Upper lobe of left lung (tissue), 6 donors: ENCODE measurements around the gene MRPL2. TPM values are rescaled to one million over a fixed set of nuclear protein-coding genes. Genes with fewer than 3 reads are reported as not detected.
A peak's percentile ranks its signal among the peaks of the same experiment; 100 is the strongest.

Experiments used
- ATAC-seq, 2 donors: fragments of 200-7000 bp; cut with Tn5 transposase; one replicate each; pipeline ENCODE4 v1.9.1; 2022; ENCODE audit warnings: mild to moderate bottlenecking in 2 of 2, moderate library complexity in 2 of 2; ENCODE audit not compliant: low FRiP score in 2 of 2
- DNase-seq, 2 donors: peaks; one replicate each; pipeline ENCODE4 v3.0.0-alpha.2; 2019 to 2020
- H3K27ac ChIP-seq, 4 donors: fragments of 200-600 bp; sonication (generic); one replicate each; pipeline ENCODE4 v1.5.1; 2016 to 2019
- H3K27me3 ChIP-seq, 4 donors: fragments of 200-600 bp; sonication (generic); one replicate each; pipeline ENCODE4 v1.5.1; 2017 to 2019
- H3K36me3 ChIP-seq, 4 donors: fragments of 200-600 bp; sonication (generic); one replicate each; pipeline ENCODE4 v1.5.1; 2016 to 2019
- H3K4me1 ChIP-seq, 4 donors: fragments of 200-600 bp; sonication (generic); one replicate each; pipeline ENCODE4 v1.5.1; 2018 to 2019
- H3K4me3 ChIP-seq, 4 donors: fragments of 200-600 bp; sonication (generic); one replicate each; pipeline ENCODE4 v1.5.1; 2017 to 2019; ENCODE audit warnings: mild to moderate bottlenecking in 2 of 4, moderate library complexity in 1 of 4
- H3K9me3 ChIP-seq, 4 donors: fragments of 200-600 bp; sonication (generic); one replicate each; pipeline ENCODE4 v1.5.1; 2018 to 2019
- EP300 ChIP-seq, 4 donors: sonication (generic); formaldehyde crosslinking; IDR thresholded peaks; one replicate each; pipeline ENCODE4 v1.5.1; 2017; ENCODE audit warnings: antibody characterized with exemption in 4 of 4, control low read depth in 2 of 4
- POLR2A ChIP-seq, 4 donors: fragments of 450-650 bp; IDR thresholded peaks; one replicate each; pipeline ENCODE4 v1.5.1; 2016 to 2017; ENCODE audit warnings: antibody characterized with exemption in 4 of 4, mild to moderate bottlenecking in 2 of 4
- POLR2AphosphoS5 ChIP-seq, 2 donors: sonication (generic); formaldehyde crosslinking; IDR thresholded peaks; one replicate each; pipeline ENCODE4 v1.5.1; 2017; ENCODE audit warnings: antibody characterized with exemption in 2 of 2
- WGBS, 2 donors: methylation state at CpG; one replicate each; pipeline ENCODE4 v1.1.5; 2017 to 2018; 5-methylcytosine and 5-hydroxymethylcytosine counted together
- total RNA-seq, 6 donors: library from RNA; depleted of rRNA in 4 of 6; stranded (reverse); fragments of >200 nt in 4 of 6; gene quantifications; one replicate each; pipeline versions ENCODE4 v1.1.0 to v1.2.1, GENCODE V29; 2016 to 2021
- TF ChIP-seq, protein P1 (sequence below), 6 experiments: fragments of 450-650 bp in 4 of 6; fragments of 200-600 bp in 2 of 6; sonication (generic) in 2 of 6; IDR thresholded peaks; one replicate each; pipeline ENCODE4 v1.5.1; 2016 to 2019; ENCODE audit warnings: antibody characterized with exemption in 6 of 6
- donor health status: DM: no; HTN: no; CAD: no; lungs with moderate emphysema.
- donor health status: DM: no; HTN: yes; CAD: no; lungs with severe emphysema.

MRPL2 gene
- total RNA-seq, 6 donors from 2014 or later, result 17.2 to 58.2 (median 30.7) TPM

- DNase-seq, result peak in 1 of 2 donors; percentile 66
- ATAC-seq, result no peak
- Histone ChIP-seq H3K36me3 (peaks cover 18 to 36% (median 25%) of the 10 kb centered on the region in 4 donors), H3K4me3 (no peak overlapping the region), H3K9me3 (no peaks in the 10 kb centered on the region), H3K27me3 (no peaks in the 10 kb centered on the region), H3K27ac (peak overlapping the region in 1 of 4 donors; percentile 26), H3K4me1 (peaks cover 43 to 53% (median 49%) of the 10 kb centered on the region in 4 donors)
- no peak for TF ChIP-seq POLR2A (IDR thresholded peaks at IDR 0.05)
- no peak for TF ChIP-seq EP300 (IDR thresholded peaks at IDR 0.05)
- TF ChIP-seq POLR2AphosphoS5 (IDR thresholded peaks at IDR 0.05), result no peak
- TF ChIP-seq, protein P1, sequence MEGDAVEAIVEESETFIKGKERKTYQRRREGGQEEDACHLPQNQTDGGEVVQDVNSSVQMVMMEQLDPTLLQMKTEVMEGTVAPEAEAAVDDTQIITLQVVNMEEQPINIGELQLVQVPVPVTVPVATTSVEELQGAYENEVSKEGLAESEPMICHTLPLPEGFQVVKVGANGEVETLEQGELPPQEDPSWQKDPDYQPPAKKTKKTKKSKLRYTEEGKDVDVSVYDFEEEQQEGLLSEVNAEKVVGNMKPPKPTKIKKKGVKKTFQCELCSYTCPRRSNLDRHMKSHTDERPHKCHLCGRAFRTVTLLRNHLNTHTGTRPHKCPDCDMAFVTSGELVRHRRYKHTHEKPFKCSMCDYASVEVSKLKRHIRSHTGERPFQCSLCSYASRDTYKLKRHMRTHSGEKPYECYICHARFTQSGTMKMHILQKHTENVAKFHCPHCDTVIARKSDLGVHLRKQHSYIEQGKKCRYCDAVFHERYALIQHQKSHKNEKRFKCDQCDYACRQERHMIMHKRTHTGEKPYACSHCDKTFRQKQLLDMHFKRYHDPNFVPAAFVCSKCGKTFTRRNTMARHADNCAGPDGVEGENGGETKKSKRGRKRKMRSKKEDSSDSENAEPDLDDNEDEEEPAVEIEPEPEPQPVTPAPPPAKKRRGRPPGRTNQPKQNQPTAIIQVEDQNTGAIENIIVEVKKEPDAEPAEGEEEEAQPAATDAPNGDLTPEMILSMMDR (IDR thresholded peaks at IDR 0.05), result no peak
- whole genome bisulfite sequencing, 2 donors, result 86 to 95% methylated on average over 9 to 12 of the region's 12 CpGs
Observed at GRCh38 chr6:43016943-43017334, 42.3 kb downstream of the MRPL2 start.

DNA sequence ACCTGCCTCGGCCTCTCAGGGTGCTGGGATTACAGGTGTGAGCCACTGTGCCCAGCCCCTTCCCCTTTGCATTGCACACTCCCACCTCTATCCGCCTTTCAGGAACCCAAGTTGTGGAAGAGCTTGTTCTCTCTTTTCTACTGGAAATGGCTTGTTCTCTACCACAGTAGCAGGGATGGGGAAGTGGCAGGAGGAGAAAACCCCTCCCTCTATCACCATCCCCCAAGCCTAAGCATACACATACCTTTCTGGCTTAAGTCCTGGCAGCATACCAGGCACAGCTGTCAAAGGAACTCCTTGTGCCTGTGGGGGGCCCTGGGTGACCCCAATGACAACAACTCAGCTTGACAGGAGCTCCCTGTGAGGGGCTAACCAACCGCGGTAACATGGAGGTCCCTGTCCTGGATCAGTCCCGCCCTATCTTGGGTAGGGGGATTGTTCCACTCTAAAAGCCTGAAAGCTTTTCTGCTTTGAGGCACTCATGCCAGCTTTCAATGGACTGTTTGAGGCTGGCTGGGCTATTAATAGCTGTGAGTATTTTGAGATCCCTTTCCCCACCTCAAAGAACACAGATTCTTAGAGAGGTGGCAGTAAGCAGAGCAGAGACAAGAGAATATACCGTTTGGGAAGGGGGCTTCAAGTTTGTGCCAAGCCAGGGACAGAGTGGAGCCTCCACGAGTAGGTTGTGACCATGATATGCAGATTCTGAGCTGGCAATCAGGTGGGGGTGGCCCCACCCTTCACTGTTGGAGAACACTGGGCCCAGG is 42.9 kb downstream of the MRPL2 start:
- Histone ChIP-seq H3K27me3 (no peaks in the 10 kb centered on the region), H3K9me3 (no peaks in the 10 kb centered on the region), H3K4me3 (peak overlapping the region in 1 of 4 donors; percentile 16), H3K36me3 (peaks cover 18 to 42% (median 30%) of the 10 kb centered on the region in 4 donors), H3K27ac (peak overlapping the region in 1 of 4 donors; percentile 26), H3K4me1 (peaks cover 43 to 53% (median 49%) of the 10 kb centered on the region in 4 donors)
- DNase-seq (no peak), ATAC-seq (no peak)
- 70 to 87% methylated on average over 7 of the region's 7 CpGs for WGBS, 2 donors
- TF ChIP-seq POLR2A (IDR thresholded peaks at IDR 0.05) (no peak), EP300 (IDR thresholded peaks at IDR 0.05) (no peak), POLR2AphosphoS5 (IDR thresholded peaks at IDR 0.05) (no peak)
- TF ChIP-seq, protein P1 (IDR thresholded peaks at IDR 0.05), result no peak

DNA sequence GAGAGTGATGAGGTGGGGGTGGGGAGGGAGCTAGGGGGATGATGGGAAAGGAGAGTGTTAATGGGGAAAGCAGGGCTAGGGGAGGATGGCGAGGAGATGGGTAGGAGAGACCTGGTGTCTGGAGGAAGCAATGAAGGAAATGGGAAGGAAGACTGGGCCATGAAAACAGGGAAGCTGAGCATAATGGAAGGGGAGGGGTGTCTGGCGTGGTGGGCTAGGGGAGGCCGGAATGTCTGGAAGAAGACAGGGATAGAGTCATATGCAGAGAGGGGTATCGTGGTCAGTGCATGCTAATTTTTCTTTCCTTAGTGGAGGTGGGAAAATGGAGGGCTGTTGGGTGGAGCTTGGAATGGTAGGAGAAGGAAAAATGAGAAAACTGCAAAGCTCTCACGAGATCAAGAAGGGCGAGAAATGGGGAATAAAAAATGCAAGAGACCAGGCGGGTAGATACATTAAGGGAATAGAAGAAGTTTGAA is 44.8 kb downstream of the MRPL2 start:
- DNase-seq, result no peak

GRCh38 chr6:43013843-43014433 is 45.3 kb downstream of the MRPL2 start, which contains the start of the genes KLHDC3 and MEA1:
Gene KLHDC3 (plus strand): TSS chr6:43014249. CDS start chr6:43017193, 2,944 bp downstream.
Gene MEA1 (minus strand): TSS chr6:43013946. CDS start chr6:43013813, 133 bp downstream.
- TF ChIP-seq POLR2AphosphoS5 (IDR thresholded peaks at IDR 0.05) (peak; percentile 80 to 87), POLR2A (IDR thresholded peaks at IDR 0.05) (peak in 1 of 4 donors; percentile 70), EP300 (IDR thresholded peaks at IDR 0.05) (no peak)
- TF ChIP-seq, protein P1 (IDR thresholded peaks at IDR 0.05), result no peak
- H3K9me3 ChIP-seq, result no peaks in the 10 kb centered on the region
- DNase-seq (peak; percentile 96 to 100), ATAC-seq (peak; percentile 98 to 99)
- peaks cover 36 to 46% (median 41%) of the 10 kb centered on the region in 4 donors for H3K4me1 ChIP-seq
- H3K27me3 ChIP-seq, result no peaks in the 10 kb centered on the region
- peak within 1 kb of the TSS; percentile 74 to 91 (median 84) for H3K27ac ChIP-seq
- H3K36me3 ChIP-seq, result peaks cover 15 to 55% (median 45%) of the 10 kb centered on the region in 4 donors
- 1% methylated on average over 22 to 33 of the region's 51 CpGs for WGBS, 2 donors
- peak within 1 kb of the TSS; percentile 77 to 97 (median 81) for H3K4me3 ChIP-seq

More for the DNA sequence above, 44.8 kb downstream of the MRPL2 start:
- Histone ChIP-seq H3K36me3 (peaks cover 18 to 55% (median 44%) of the 10 kb centered on the region in 4 donors), H3K4me3 (peak overlapping the region; percentile 77 to 97 (median 81)), H3K9me3 (no peaks in the 10 kb centered on the region), H3K27ac (peak overlapping the region; percentile 70 to 91 (median 80)), H3K27me3 (no peaks in the 10 kb centered on the region), H3K4me1 (peaks cover 36 to 46% (median 41%) of the 10 kb centered on the region in 4 donors)
- WGBS, 2 donors, result 0 to 1% methylated on average over 7 of the region's 7 CpGs
- TF ChIP-seq POLR2AphosphoS5 (IDR thresholded peaks at IDR 0.05) (no peak), POLR2A (IDR thresholded peaks at IDR 0.05) (no peak), EP300 (IDR thresholded peaks at IDR 0.05) (no peak)
- TF ChIP-seq, protein P1 (IDR thresholded peaks at IDR 0.05), result no peak
- no peak for ATAC-seq
